Tibial artery (tissue), 4 donors: ENCODE data around the gene SIGLEC11.

ENCODE experiments used
- DNase-seq, 2 donors: peaks; one replicate each; pipeline ENCODE4 v3.0.0-alpha.2; 2019
- H3K27ac ChIP-seq, 2 donors: fragments of 200-600 bp; sonication (generic) in 1 of 2; 1 replicate in 1 of 2; 2 replicates in 1 of 2; pipeline ENCODE4 v1.5.1; 2018 to 2019; ENCODE audit warnings: mild to moderate bottlenecking in 1 of 2
- H3K27me3 ChIP-seq, 2 donors: fragments of 200-600 bp; sonication (generic) in 1 of 2; one replicate each; pipeline versions ENCODE4 v1.5.1 to v1.6.0; 2016 to 2019
- H3K36me3 ChIP-seq, 3 donors: fragments of 200-600 bp; sonication (generic) in 2 of 3; one replicate each; pipeline ENCODE4 v1.5.1; 2016 to 2019; ENCODE audit warnings: mild to moderate bottlenecking in 2 of 3
- H3K4me1 ChIP-seq, 4 donors: fragments of 200-600 bp; sonication (generic) in 2 of 4; 1 replicate in 3 of 4; 2 replicates in 1 of 4; pipeline ENCODE4 v1.5.1; 2016 to 2019
- H3K4me3 ChIP-seq, 2 donors: fragments of 200-600 bp; sonication (generic) in 1 of 2; 1 replicate in 1 of 2; 2 replicates in 1 of 2; pipeline ENCODE4 v1.5.1; 2018 to 2019; ENCODE audit warnings: mild to moderate bottlenecking in 2 of 2
- H3K9me3 ChIP-seq, 3 donors: fragments of 200-600 bp; sonication (generic) in 1 of 3; one replicate each; pipeline ENCODE4 v1.5.1; 2016 to 2019
- intact Hi-C: fragments of 100-400 bp; cut with DNase I; formaldehyde crosslinking; loops from one replicate; pipeline ENCODE4 v1.15.0; 2023; ENCODE audit warnings: low total_unique reads
- TF ChIP-seq, protein P1 (sequence below), 2 experiments: fragments of 200-600 bp in 1 of 2; fragments of 450-650 bp in 1 of 2; IDR thresholded peaks; one replicate each; pipeline ENCODE4 v1.5.1; 2017 to 2019; ENCODE audit warnings: antibody characterized with exemption in 2 of 2, mild to moderate bottlenecking in 1 of 2, moderate library complexity in 1 of 2

SIGLEC11 gene

DNA sequence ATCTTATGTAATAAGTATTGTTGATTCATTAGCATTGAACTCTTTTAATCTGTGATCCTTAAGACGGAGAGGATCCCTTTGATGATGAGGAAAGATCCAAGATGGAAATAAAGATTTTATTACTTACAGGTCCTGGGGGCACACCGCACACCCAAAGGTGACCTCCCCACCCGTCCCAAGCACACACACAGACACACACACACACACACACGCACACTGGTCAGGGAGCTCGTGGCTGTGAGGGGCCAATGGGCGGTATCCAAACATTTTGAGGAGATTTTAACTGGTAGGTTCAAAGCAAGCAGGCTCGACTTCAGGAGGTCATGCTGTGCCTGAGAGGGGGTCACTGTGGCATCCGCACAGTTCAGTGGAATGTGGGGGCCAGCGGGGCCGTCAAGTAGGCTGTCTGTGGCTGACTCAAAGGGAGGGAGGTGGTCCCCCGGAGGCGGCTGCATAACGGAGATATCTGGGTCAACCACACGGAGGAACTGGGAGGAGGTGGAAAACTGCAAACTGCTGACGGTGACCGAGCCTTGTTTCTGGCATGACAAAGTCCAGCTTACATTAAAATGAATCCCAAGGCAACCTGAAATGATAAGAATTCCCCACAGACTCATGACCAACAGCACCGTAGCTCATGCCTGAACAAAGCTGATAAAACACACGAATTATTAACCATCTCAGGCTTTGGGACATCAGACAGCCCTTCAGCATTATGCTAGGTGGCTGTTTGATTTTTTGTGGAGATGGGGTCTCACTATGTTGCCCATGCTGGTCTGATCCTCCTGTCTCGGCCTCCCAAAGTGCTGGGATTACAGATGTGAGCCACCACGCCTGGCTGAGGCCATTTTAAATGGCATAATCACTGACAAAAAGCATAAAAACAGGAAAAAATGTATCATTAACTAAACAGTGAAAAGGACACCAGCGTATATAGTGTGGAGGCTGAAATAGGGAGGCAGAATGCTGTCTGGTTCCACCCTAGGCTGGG lies 20.9 kb upstream of the SIGLEC11 start:
- H3K36me3 ChIP-seq, result peaks cover 50 to 89% (median 72%) of the 10 kb centered on the region in 3 donors
- TF ChIP-seq, protein P1, sequence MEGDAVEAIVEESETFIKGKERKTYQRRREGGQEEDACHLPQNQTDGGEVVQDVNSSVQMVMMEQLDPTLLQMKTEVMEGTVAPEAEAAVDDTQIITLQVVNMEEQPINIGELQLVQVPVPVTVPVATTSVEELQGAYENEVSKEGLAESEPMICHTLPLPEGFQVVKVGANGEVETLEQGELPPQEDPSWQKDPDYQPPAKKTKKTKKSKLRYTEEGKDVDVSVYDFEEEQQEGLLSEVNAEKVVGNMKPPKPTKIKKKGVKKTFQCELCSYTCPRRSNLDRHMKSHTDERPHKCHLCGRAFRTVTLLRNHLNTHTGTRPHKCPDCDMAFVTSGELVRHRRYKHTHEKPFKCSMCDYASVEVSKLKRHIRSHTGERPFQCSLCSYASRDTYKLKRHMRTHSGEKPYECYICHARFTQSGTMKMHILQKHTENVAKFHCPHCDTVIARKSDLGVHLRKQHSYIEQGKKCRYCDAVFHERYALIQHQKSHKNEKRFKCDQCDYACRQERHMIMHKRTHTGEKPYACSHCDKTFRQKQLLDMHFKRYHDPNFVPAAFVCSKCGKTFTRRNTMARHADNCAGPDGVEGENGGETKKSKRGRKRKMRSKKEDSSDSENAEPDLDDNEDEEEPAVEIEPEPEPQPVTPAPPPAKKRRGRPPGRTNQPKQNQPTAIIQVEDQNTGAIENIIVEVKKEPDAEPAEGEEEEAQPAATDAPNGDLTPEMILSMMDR (IDR thresholded peaks at IDR 0.05), result no peak
- intact Hi-C loops, result loop anchor here (5.0 kb wide), 1 partner anchor 45 kb away; no protein-coding TSS in a partner anchor

DNA sequence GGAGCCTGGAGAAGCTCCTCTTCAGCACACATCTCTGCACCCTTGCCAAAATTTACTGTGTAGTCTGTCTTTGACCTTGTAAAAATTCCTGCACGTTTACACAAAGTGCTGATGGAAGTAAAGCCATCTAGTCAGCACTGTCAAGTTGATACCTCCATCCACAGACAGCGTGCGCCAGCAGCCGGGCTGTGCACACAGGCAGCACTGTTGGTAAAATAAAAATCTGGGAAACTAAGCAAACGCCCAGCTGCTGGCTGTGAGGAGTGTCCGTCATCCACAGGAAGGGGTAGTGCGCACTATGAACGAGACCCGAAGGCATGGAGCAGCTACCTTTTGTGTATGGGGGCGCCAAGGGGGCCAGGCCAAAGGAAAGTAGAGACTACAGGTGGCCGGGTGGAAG lies 17.4 kb upstream of the SIGLEC11 start:
- H3K27me3 ChIP-seq, result no peaks in the 10 kb centered on the region
- H3K9me3 ChIP-seq, result no peaks in the 10 kb centered on the region
- no peak overlapping the region for H3K4me3 ChIP-seq
- H3K27ac ChIP-seq, result no peak overlapping the region
- H3K36me3 ChIP-seq, result peaks cover 35 to 85% (median 65%) of the 10 kb centered on the region in 3 donors
- TF ChIP-seq, protein P1 (IDR thresholded peaks at IDR 0.05), result no peak
- no peak for DNase-seq
- H3K4me1 ChIP-seq, result no peaks in the 10 kb centered on the region
- intact Hi-C loops, result no loop called here

More for the DNA sequence above, 20.9 kb upstream of the SIGLEC11 start:
- Histone ChIP-seq H3K4me3 (no peak overlapping the region), H3K4me1 (no peaks in the 10 kb centered on the region), H3K9me3 (no peaks in the 10 kb centered on the region), H3K27me3 (no peaks in the 10 kb centered on the region), H3K27ac (no peak overlapping the region)
- no peak for DNase-seq

DNA sequence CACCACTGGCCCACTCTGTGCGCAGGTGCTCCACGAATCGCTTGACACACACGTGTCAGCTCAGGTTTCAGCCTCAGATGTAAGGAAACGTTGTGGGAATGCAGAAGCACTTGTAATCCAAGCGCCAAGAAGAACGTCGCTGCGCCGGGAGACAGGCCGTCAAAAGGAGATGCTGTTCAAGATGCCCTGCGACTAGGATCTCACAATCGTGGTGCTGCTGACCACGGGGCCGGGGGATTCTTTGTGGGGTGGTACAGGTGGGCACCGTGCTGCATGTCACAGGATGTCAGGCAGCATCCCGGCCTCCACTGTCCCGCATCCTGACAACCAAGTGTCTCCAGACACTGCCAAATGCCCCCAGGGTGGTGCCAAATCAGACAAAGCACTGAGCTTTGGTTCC lies 16.9 kb upstream of the SIGLEC11 start:
- DNase-seq, result no peak
- H3K9me3 ChIP-seq, result no peaks in the 10 kb centered on the region
- H3K4me3 ChIP-seq, result no peak overlapping the region
- no peak overlapping the region for H3K27ac ChIP-seq
- intact Hi-C loops, result no loop called here
- no peaks in the 10 kb centered on the region for H3K4me1 ChIP-seq
- peaks cover 35 to 85% (median 61%) of the 10 kb centered on the region in 3 donors for H3K36me3 ChIP-seq
- no peaks in the 10 kb centered on the region for H3K27me3 ChIP-seq
- TF ChIP-seq, protein P1 (IDR thresholded peaks at IDR 0.05), result no peak

DNA sequence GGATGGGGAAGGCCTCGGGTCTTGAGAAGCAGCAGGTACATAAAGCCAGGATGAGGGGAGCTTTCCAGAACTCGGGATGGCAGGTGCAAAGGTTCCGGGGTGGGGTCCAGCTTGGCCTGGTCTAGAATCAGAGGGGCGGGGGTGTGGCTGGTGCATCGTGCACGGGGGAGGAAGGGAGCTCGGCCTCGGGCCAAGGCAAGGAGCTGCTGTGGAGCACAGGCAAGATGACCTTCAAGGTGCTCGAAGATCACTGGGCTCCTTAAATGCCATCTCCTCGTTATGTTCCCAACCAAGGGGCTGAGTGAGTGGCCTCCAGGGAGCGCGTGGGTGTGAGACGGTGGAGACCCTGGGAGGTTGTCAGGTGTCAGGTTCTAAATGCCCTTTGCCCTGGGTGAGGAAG lies 16.1 kb upstream of the SIGLEC11 start:
- TF ChIP-seq, protein P1 (IDR thresholded peaks at IDR 0.05), result no peak
- Histone ChIP-seq H3K4me3 (no peak overlapping the region), H3K4me1 (no peaks in the 10 kb centered on the region), H3K27me3 (no peaks in the 10 kb centered on the region), H3K36me3 (peaks cover 31 to 80% (median 57%) of the 10 kb centered on the region in 3 donors), H3K27ac (no peak overlapping the region), H3K9me3 (no peaks in the 10 kb centered on the region)
- intact Hi-C loops, result no loop called here
- no peak for DNase-seq

DNA sequence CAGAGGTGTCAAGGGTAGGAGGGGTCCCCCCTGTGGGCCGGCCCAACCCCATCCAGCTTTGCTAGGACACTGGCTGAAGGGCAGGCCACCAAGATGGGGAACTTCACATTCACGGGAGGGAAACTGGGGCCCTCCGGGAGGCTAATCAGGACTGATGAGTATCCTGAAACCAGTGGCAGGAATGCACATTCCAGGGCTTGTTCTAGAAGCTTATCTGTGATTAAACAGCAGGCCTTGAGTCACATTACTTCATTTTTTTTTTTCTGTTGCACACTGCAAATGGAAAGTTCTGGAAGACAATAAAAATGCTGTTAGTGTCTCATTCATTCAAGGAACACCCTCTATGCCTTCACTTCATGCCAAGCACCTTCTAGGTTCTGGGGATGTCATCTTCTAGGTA lies 15.5 kb upstream of the SIGLEC11 start:
- H3K36me3 ChIP-seq, result peaks cover 25 to 74% (median 52%) of the 10 kb centered on the region in 3 donors
- no peaks in the 10 kb centered on the region for H3K9me3 ChIP-seq
- no peak overlapping the region for H3K27ac ChIP-seq
- H3K4me1 ChIP-seq, result no peaks in the 10 kb centered on the region
- no peak for DNase-seq
- TF ChIP-seq, protein P1 (IDR thresholded peaks at IDR 0.05), result no peak
- H3K27me3 ChIP-seq, result peaks cover 0 to 4% of the 10 kb centered on the region in 2 donors
- H3K4me3 ChIP-seq, result no peak overlapping the region
- intact Hi-C loops, result no loop called here
